Activated CD8-positive, alpha-beta memory T cell treated with anti-CD3 and anti-CD28 coated beads for 1 hour (primary cell): ENCODE data around the gene TOP3A.

Experiments used
- DNase-seq, 2 donors: peaks; one replicate each; pipeline ENCODE4 v3.0.0-alpha.2; 2020; ENCODE audit warnings: low read depth in 1 of 2; ENCODE audit errors: extremely low read depth in 1 of 2

Gene TOP3A

DNA sequence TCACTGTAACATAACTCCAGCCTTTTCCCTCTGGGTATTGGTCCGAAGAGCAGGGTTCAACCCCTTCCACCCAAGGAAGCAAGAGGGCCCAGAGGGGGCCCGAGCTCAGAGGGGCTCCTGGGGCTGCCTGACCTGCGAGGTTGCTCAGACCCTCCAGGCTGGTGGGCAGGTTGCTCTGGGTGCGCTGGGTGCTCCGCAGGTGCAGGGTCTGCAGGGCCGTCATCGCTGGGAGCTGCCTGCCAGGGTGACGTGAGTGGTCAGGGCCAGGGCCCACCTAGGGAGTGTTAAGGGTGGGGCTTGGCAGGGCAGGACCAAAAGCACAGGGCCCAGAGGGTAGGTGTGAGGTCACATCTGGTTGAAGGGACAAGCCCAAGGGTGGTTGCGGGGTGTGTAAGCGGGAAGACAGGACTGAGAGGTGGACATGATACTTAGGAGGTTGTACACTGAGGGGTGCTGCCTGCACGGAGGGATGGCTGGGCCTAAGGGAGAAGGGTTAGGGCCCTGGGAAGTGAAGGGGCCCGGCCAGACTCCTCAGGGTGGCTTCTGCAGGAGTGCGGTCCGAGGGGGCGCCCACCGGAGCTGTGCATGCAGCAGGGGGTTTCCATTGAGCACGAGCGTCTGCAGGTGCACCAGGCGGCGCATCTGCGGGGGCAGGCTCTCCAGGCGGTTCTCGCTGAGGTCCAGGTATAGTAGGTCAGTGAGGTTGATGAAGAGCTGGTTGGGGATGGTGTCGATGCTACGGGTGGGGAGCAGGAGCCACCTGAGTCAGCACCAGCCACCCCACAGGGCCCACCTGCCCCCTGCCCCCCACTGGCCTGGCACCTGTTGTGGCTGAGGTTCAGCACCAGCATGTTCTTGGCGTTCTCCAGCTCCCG, 60.6 kb downstream of the TOP3A start:
- DNase-seq, result no peak

DNA sequence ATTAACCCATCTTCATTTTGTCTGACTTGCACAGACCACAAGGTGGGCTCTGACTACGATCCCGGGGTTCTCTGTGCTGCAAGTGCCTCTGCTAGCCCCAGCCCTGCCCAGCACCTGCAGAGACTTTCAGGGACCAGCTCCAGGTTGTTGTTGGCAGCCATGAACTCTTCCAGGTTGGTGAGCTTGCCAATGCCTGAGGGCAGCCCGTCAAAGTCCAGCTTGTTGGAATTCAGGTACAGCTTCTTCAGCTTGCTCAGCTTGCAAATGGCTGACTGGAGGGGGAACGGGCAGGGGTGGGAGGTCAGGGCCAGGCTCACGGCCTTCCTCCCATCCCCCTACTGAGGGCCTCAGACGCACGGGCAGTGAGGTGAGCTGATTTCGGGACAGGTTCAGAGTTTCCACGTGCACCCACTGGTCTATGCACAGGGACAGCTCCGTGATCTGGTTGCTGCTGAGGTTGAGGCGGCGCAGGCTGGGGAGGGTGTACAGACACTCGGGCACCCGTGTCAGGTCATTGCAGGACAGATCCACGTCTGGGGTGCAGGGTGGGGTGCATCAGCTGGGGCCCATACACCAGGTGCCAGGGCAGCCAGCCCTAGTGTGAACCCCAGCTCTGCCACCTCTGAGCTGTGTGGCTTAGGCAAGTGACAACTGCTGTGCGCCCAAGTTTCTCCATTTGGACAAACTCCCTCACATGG, 61.5 kb downstream of the TOP3A start:
- DNase-seq, result no peak

DNA sequence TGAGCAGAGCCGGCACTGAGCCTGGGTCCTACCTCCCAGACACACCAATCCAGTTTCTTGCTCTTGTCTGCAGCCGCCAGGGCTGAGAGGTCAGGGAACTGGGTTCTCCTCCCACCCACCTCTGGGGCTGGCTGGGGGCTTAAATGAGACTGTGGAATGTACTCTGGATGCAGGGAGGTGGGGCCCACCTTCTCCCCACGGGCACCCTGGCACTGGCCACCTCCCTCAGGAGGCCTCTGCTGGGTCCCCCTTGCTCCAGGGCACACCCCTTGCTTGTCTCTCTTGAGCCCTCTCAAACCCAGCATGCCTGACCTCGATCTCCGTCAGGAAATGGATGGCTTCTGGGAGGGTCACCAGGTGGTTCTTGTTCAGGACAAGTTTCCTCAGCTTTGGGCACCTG, 62.6 kb downstream of the TOP3A start:
- no peak for DNase-seq

DNA sequence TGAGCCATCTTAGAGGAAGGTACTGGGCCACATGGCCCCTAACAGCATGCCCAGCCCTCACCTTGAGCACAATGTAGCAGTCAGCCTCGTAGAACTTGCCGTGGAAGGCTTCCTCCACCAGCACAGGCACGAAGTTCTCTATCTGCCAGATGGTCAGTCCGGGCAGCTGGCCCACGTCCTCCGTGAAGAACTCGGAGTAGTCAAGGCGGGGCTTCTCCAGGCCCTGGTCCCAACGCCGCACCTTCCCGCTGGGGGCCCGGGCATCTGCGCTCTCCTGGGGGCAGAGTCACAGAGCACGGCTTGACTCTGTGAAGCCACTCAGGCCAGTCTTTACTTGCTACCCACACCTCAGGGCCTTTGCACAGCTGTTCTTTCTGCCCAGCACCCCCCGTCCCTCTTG, 63.6 kb downstream of the TOP3A start:
- DNase-seq, result no peak

DNA sequence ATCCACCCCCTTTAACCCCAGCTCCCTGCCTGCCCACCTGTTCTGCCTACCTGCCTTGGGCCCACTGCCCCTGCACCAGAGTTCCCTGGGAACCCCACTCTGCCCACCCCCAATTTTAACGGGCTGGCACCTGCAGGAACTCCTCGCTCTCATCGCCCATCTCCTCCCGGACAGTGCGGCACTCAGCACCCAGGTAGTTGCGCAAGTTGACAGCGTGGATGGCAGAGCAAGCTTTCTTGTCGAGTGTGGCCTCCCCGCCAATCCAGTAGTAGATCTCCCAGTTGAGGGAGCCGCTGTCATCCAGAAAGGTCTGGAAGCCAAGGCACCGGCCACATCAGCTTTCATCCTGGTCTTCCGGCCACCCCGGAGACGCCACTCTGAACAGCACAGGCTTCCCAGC, 64.1 kb downstream of the TOP3A start:
- DNase-seq, result no peak

DNA sequence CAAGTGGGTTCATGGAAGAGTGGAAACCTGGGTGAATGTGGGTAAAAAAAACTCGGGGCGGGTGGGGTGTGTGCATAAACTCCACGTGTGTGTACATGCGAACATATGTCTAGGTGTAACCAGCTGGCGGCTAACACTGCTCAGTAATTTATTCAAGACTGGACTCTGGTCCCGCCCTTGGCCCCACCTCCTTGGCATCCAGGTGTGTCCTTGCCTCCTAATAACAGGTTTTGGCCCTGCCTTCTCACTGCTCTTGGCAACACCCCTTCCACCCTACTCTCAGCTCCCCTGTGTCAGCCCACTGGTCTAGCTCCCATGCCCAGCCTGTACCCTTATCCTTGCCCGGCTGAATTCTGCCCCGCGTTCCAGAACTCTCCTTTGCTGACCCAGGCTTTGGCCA, 64.5 kb downstream of the TOP3A start:
- DNase-seq, result no peak

DNA sequence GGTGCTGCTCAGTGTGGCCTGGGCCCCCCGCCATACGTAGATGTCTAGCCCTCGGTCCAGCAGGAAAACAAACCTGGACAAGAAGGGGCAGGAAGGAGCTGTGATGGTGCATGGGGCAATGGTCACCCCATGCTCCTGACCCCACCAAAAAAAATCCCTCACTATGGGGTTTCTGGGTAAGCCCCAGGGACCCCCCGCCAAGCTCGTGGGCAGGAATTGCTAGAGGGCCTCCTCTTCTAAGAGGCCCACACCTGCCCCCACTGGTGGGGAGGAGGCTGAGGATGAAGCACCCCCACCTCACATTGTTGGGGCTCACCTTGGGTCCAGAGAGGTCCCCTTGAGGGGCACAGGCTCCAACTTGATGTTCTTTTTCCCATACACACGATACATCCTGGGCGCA, 66.0 kb downstream of the TOP3A start:
- no peak for DNase-seq

DNA sequence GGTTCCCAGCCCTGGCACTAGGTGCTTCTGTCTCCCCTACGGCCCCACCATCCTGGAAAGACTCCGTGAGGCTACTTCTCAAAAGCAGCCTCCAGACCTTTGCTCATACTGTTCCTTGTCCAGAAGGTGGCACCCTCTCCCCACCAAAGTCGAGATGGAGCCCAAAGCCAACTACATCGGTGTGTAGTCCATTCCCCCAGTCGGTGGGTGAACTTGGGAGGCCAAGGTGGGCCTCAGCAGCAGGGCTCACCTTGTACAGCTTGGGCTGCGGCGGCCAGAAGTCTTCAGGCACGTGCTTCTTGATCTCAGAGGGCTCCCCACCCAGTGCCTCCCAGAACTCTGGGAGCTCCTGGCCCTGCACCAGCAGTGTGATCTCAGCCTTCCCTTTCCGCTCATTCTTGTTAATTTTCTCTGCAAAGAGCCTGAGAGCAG, 66.5 kb downstream of the TOP3A start:
- DNase-seq, result peak in 1 of 2 donors; percentile 47

DNA sequence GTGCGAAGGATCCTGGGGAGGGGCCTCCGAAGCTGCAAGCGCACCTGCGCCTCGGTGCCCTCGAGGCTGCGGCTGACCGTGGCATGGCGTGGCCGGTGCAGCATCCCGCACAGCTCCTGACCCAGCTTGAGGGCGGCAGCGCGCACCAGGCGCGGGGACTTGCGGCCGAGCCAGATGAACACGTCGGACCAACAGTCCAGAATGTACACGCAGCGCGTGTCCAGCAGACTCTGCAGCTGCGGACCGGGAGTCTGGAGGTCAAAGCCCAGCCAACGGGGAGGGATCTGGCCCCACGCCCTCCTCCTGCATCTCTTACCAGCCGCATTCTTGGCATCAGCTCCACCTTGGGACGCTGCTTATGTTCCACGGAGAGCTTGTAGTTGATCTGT, 67.2 kb downstream of the TOP3A start:
- no peak for DNase-seq

DNA sequence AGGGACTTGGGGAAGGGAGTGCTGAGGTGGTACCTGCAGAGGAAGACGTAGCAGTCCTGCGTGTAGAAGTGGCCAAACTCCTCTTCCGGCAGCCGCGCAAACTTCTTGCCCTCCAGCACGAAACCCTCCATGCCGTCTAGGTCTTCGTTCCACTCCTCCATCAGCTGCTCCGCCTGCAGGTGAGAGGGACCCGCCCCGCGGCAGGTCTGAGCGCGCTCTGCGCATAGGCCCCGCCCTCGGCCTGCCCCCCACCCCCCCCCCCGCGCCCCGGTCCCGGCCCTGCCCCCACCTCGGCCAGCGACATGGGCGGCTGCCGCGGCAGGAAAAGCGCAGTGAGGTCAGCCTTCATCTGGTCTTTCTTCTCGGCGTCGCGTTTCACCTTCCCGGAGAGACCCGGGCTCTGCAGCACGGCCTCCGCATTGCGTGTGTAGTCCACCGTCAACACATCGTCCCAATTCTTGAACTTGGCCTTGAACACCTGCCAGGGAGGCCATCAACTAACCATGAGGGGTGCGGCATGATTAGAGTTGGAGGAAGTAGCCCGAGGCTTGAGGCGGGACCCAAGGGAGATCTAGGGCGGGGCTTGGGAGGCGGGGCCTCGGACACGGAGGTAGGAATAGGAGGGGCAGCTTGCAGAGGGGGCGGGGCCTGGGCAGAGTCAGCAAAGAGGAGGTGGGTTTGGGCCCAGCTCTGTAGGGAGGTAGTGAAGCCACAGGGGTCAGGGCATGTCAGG, 67.7 kb downstream of the TOP3A start:
- DNase-seq, result no peak

DNA sequence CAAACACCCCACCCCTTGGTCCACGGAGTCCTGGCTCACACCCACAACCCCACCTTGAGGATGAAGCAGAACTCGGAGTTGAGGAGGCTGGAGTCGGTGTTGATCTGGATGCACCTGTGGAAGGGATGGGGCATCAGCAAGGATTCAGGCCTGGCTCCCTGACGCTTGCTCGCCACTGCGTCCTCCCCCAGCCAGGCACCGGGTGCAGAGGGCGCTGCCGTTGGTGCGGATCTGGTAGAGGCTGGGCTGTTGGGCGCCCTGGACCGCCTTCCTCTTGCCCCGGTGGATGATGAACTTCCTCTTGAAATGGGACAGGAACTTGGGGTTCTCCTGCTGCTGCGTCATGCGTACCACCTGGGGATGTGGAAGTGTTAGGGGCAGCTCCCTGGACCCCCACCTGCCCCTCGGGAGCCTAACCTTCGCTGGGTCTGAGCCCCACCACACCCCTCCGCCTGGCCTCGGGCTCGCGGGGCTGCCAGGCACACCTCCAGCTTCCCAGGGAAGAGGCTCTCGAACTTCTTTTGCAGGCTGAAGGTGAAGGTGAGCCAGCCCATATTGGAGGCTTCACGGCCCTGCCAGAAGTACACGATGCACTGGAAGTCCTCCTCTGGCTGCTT, 68.6 kb downstream of the TOP3A start:
- DNase-seq, result no peak

DNA sequence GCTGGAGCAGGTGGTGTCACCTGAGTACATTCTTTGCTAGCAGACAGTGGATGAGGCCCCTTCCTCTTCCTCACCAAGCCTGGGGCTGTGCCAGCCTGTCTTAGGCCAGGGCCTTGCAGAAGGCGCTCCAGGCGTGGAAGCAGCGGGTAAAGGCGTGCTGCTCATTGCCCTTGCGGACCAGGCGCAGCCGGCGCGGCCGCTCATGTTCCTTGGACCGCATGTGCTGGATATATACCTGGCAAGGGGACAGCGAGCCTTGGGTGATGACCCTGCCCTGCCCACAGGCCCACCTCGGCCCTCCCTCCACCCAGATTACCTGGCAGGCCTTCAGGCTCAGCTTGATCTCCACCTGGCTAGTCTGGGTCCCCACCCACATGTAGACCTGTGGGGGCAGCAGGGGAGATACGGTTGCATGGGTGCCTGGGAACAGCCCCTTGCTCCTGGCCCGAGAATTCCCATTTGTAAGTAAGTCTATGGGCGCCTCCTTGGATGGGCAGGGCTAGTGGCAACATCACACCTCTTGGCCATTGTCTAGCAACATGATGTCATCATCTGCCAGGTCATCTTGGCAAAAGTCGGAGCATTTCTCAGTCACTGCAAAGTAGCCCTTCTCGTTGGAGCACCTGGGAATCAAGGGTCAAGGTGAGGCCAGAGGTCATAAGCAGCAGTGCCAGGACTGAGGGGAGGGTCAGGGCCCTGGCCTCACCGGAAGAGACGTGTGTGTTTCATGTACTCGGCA, 69.6 kb downstream of the TOP3A start:
- no peak for DNase-seq

DNA sequence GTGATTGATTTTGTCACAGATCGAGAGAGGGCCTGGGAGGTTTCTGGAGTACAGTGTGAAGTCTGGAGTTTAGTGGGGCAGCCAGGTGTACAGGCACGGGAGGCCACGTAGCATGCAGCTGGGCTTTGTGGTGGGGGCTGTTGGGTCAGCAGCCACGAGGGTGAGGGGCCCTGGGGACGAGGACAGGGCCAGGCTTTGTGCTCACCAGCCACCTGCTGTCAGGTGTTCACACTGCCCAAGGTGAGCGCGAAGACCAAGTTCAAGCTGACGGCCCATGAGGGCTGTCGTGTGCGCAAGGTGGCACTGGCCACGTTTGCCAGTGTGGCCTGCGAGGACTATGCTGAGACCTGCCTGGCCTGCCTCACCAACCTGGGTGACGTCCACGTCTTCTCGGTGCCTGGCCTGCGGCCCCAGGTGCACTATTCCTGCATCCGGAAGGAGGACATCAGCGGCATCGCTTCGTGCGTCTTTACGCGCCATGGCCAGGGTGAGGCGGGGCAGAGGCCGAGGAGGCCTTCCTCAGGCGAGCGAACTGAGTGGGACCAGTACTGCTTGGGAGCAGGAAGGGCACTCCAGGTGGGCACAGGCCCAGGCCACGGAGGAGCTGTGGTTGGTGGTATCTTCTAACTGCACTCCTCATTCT, 73.4 kb downstream of the TOP3A start:
- DNase-seq, result no peak

DNA sequence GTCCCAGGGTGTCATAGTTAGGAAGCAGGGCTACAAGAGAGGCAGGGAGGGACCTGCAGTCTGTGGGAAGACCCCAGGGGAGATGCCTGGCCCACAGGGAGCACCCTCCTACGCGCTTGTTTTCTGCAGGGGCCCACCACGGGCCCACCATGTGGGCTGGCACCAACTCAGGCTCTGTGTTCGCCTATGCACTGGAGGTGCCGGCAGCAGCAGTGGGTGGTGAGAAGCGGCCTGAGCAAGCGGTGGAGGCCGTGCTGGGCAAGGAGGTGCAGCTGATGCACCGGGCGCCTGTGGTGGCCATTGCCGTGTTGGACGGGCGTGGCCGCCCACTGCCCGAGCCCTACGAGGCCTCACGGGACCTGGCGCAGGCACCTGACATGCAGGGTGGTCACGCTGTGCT, 74.3 kb downstream of the TOP3A start:
- DNase-seq, result no peak

DNA sequence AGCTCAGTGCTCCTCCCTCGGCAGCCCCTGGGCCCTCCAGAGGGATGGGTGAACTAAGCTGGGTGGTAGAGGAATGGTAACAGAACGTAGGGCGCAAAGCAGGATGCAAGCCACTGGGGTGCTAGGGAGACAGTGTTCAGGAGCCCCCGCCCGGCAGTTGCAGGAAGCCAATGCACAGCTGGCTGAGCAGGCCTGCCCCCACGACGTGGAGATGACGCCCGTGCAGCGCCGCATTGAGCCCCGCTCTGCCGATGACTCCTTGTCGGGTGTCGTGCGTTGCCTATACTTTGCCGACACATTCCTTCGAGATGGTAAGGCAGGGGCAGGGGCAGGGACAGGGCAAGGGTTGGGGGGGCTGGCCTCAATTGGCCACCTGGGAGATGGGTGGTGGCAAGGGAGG, 76.5 kb downstream of the TOP3A start:
- no peak for DNase-seq

DNA sequence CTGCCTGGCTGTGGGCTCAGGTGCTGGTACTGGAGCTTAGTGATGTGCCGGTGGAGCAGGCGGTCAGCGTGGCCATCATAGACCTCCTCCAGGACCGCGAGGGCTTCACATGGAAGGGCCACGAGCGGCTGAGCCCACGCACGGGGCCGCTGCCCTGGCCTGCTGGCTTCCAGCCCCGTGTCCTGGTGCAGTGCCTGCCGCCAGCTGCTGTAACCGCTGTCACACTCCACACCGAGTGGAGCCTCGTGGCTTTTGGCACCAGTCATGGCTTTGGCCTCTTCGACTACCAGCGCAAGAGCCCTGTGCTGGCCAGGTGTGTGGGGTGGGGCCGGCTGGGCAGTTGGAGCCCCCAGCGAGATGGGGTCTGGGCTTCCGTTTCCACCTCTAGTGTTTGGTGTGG, 77.3 kb downstream of the TOP3A start:
- DNase-seq, result no peak

DNA sequence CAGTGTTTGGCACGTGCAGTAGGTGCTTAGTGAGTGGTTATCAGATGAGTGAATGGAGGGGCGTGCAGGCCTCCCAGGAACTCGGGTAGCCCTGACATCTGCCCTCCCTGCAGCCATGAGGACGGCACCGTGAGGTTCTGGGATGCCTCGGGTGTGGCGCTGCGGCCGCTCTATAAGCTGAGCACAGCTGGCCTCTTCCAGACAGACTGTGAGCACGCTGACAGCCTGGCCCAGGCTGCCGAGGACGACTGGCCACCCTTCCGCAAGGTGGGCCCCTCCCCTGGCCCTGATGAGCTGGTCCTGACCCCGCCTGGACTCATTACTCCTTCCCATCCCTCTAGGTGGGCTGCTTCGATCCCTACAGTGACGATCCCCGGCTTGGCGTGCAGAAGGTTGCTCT, 78.3 kb downstream of the TOP3A start:
- no peak for DNase-seq

DNA sequence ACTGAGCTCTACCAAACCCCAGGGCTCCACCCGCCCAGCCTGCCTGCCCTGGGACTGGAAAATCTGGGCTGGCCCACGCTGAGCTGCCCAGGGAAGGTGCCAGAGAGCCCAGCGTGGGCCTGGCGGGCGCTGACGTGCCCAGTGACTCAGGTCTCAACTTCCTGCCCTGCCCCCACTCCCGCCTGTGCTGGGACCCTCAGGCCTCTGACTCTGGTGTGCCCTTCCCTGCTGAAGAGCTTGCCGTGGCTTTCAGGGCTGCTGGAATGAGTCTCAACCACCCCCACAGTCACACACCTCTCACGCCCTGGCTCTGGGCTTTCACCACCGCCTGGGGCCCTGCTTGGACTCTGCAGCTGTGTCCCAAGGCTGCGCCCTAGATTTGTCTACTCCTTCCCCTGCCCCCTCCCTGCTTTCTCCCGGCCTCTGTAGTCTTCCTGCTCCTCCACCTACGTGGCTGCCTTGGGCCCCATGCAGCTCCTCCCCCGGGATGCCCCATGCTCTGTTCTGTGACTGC, 79.0 kb downstream of the TOP3A start:
- no peak for DNase-seq

DNA sequence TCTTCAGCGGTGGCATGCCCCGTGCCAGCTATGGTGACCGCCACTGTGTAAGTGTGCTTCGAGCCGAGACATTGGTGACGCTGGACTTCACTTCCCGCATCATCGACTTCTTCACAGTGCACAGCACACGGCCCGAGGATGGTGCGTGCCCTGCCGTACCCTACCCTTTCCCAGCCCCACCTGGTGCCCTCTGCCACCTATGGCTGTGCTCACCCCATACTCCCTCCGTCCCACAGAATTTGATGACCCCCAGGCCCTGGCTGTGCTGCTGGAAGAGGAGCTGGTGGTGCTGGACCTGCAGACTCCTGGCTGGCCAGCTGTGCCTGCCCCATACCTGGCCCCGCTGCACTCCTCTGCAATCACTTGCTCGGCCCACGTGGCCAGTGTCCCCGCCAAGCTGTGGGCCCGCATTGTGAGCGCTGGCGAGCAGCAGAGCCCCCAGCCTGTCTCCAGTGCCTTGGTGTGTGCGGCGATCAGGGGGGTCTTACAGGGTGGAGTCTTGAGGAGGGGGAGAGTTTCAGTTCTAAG, 79.9 kb downstream of the TOP3A start:
- DNase-seq, result no peak
